OCI-LY7 (cell line): ENCODE results near the gene GATA2. TPM values are rescaled to one million over a fixed set of nuclear protein-coding genes. Genes with fewer than 3 reads are reported as not detected.

ENCODE experiments used
- BruUV-seq: library from RNA; stranded (reverse); fragments of 400-500 nt; replicated peaks from 2 replicates; lab custom pipeline; 2021; lab: Mats Ljungman, UMichigan
- CTCF ChIA-PET: fragments of 300-600 bp; sonication (Branson Sonifier 250); formaldehyde crosslinking; loops from one replicate; lab custom pipeline; 2022; ENCODE audit warnings: antibody characterized with exemption; ENCODE audit not compliant: unreplicated experiment; lab: Charles Lee
- POLR2A ChIA-PET: fragments of 300-600 bp; sonication (Branson Sonifier 250); formaldehyde crosslinking; loops from one replicate; lab custom pipeline; 2022; ENCODE audit warnings: antibody characterized with exemption; lab: Charles Lee
- DNase-seq: peaks from one replicate; pipeline ENCODE4 v3.0.0-alpha.2; 2015; ENCODE audit warnings: low spot score
- H2AFZ ChIP-seq: fragments of 200-600 bp; sonication (generic), shearing (Covaris generic); 2 replicates; pipeline ENCODE4 v1.6.1; 2014; ENCODE audit warnings: mild to moderate bottlenecking, antibody characterized with exemption, low read length, moderate library complexity
- H3K27ac ChIP-seq: fragments of 200-600 bp; sonication (generic); 2 replicates; pipeline ENCODE4 v1.5.1; 2014; ENCODE audit warnings: mixed run types, low read depth, mild to moderate bottlenecking, moderate library complexity, low read length, inconsistent platforms; ENCODE audit not compliant: poor library complexity, severe bottlenecking
- H3K36me3 ChIP-seq: fragments of 200-600 bp; sonication (generic); 2 replicates; pipeline ENCODE4 v1.6.1; 2014; ENCODE audit warnings: mild to moderate bottlenecking, antibody characterized with exemption, low read length, moderate library complexity, mixed read lengths; ENCODE audit not compliant: insufficient read depth
- H3K4me1 ChIP-seq: fragments of 200-600 bp; sonication (generic); 2 replicates; pipeline ENCODE4 v1.5.1; 2014; ENCODE audit warnings: mild to moderate bottlenecking, low read length; ENCODE audit not compliant: insufficient read depth, poor library complexity, severe bottlenecking
- H3K4me2 ChIP-seq: fragments of 200-600 bp; sonication (generic); 2 replicates; pipeline ENCODE4 v1.6.1; 2014; ENCODE audit warnings: mild to moderate bottlenecking, low read length
- H3K4me3 ChIP-seq: fragments of 200-600 bp; sonication (generic); 2 replicates; pipeline ENCODE4 v1.5.1; 2014; ENCODE audit warnings: mild to moderate bottlenecking, low read depth, low read length; ENCODE audit not compliant: poor library complexity, severe bottlenecking
- H3K79me2 ChIP-seq: fragments of 200-600 bp; sonication (generic); 2 replicates; pipeline ENCODE4 v1.6.1; 2016; ENCODE audit warnings: low read depth, mild to moderate bottlenecking, low read length, moderate library complexity, mixed read lengths; ENCODE audit not compliant: insufficient read depth
- H3K9me2 ChIP-seq: fragments of 200-600 bp; sonication (generic); 2 replicates; pipeline ENCODE4 v1.6.1; 2016; ENCODE audit warnings: mild to moderate bottlenecking, low read length, mixed read lengths; ENCODE audit not compliant: insufficient read depth
- H3K9me3 ChIP-seq: fragments of 200-600 bp; sonication (generic); 2 replicates; pipeline ENCODE4 v1.6.1; 2014; ENCODE audit warnings: mild to moderate bottlenecking, mixed run types, low read length, mixed read lengths
- H4K20me1 ChIP-seq: fragments of 200-600 bp; sonication (generic); 2 replicates; pipeline ENCODE4 v1.6.1; 2014; ENCODE audit warnings: mild to moderate bottlenecking, antibody characterized with exemption, low read length, moderate library complexity, mixed read lengths; ENCODE audit not compliant: insufficient read depth
- CTCF ChIP-seq: fragments of 200-600 bp; sonication (generic); conservative IDR thresholded peaks from 2 replicates; pipeline ENCODE4 v1.5.1; 2014; ENCODE audit warnings: mild to moderate bottlenecking, antibody characterized with exemption, low read length, moderate library complexity, mixed read lengths
- EZH2phosphoT487 ChIP-seq: fragments of 200-600 bp; sonication (generic); IDR thresholded peaks from 2 replicates; pipeline ENCODE4 v1.6.1; 2018; ENCODE audit warnings: low read depth, borderline replicate concordance, mild to moderate bottlenecking, mixed run types, antibody characterized with exemption, low read length, moderate library complexity, mixed read lengths
- intact Hi-C: fragments of 100-400 bp; cut with micrococcal nuclease; formaldehyde crosslinking; loops from one replicate; pipeline ENCODE4 v1.10.0; 2022; ENCODE audit not compliant: unreplicated experiment
- total RNA-seq, 2 experiments: library from RNA; depleted of rRNA in 1 of 2; stranded (reverse); fragments of >200 nt in 1 of 2; shearing (Covaris generic) in 1 of 2; gene quantifications; 2 replicates each; pipeline ENCODE4 v1.2.3, GENCODE V29; 2014 to 2022

GATA2 gene
- total RNA-seq, 2 experiments from 2014 or later, result not detected

GRCh38 chr3:128448491-128448890 lies 44.5 kb downstream of the GATA2 start:
- no TSS peak for BruUV-seq
- no peaks in the 10 kb centered on the region for H4K20me1 ChIP-seq
- H3K27ac ChIP-seq, result no peak overlapping the region
- no peaks in the 10 kb centered on the region for H3K79me2 ChIP-seq
- H3K4me2 ChIP-seq, result 0 out of 2 replicates have a peak overlapping the region, but pooled peaks have one; percentile 20
- intact Hi-C loops, result no loop called here
- CTCF ChIA-PET, result no interaction called here
- no peaks in the 10 kb centered on the region for H3K36me3 ChIP-seq
- peaks cover 9% of the 10 kb centered on the region for H3K4me1 ChIP-seq
- H3K4me3 ChIP-seq, result no peak overlapping the region
- peak overlapping the region; percentile 57; the same call in 1 of the 2 replicates for H2AFZ ChIP-seq
- no peaks in the 10 kb centered on the region for H3K9me2 ChIP-seq
- POLR2A ChIA-PET, result interaction anchor here (0.5 to 0.7 kb wide), 3 partner anchors 222 to 895 kb away, joined by 3 to 4 read pairs (median 3); no protein-coding TSS in a partner anchor
- TF ChIP-seq CTCF, result no peak
- TF ChIP-seq EZH2phosphoT487, result no peak
- no peaks in the 10 kb centered on the region for H3K9me3 ChIP-seq
- peak; percentile 41 for DNase-seq

- Histone ChIP-seq H3K9me2 (no peaks in the 10 kb centered on the region), H2AFZ (no peak overlapping the region), H3K36me3 (no peaks in the 10 kb centered on the region), H3K4me1 (peaks cover 9% of the 10 kb centered on the region), H4K20me1 (no peaks in the 10 kb centered on the region), H3K4me2 (no peak overlapping the region), H3K4me3 (no peak overlapping the region), H3K27ac (no peak overlapping the region), H3K9me3 (no peaks in the 10 kb centered on the region), H3K79me2 (no peaks in the 10 kb centered on the region)
- no peak for TF ChIP-seq CTCF
- intact Hi-C loops, result no loop called here
- DNase-seq, result no peak
- CTCF ChIA-PET, result interaction anchor here (0.5 kb wide), 1 partner anchor 607 kb away, joined by 3 read pairs; no protein-coding TSS in a partner anchor
- POLR2A ChIA-PET, result no interaction called here
- no TSS peak for BruUV-seq
These were observed 45.4 kb downstream of the GATA2 start for GRCh38 chr3:128447561-128448013.

GRCh38 chr3:128446821-128447220 lies 46.2 kb downstream of the GATA2 start:
- H2AFZ ChIP-seq, result no peak overlapping the region
- H4K20me1 ChIP-seq, result no peaks in the 10 kb centered on the region
- no peaks in the 10 kb centered on the region for H3K9me2 ChIP-seq
- H3K4me2 ChIP-seq, result no peak overlapping the region
- BruUV-seq, result no TSS peak
- H3K4me3 ChIP-seq, result no peak overlapping the region
- no peak for DNase-seq
- H3K79me2 ChIP-seq, result no peaks in the 10 kb centered on the region
- H3K4me1 ChIP-seq, result peaks cover 9% of the 10 kb centered on the region
- POLR2A ChIA-PET, result no interaction called here
- intact Hi-C loops, result no loop called here
- no peak overlapping the region for H3K27ac ChIP-seq
- no peaks in the 10 kb centered on the region for H3K36me3 ChIP-seq
- TF ChIP-seq EZH2phosphoT487, result no peak
- no peak for TF ChIP-seq CTCF
- CTCF ChIA-PET, result no interaction called here
- H3K9me3 ChIP-seq, result no peaks in the 10 kb centered on the region
